Measurements from ENCODE around the gene TRPM5. TPM values are rescaled to one million over a fixed set of nuclear protein-coding genes. Genes with fewer than 3 reads are reported as not detected.
A peak's percentile ranks its signal among the peaks of the same experiment; 100 is the strongest.

Gene TRPM5
- total RNA-seq, 1 donor from 2014 or later = not detected

DNA sequence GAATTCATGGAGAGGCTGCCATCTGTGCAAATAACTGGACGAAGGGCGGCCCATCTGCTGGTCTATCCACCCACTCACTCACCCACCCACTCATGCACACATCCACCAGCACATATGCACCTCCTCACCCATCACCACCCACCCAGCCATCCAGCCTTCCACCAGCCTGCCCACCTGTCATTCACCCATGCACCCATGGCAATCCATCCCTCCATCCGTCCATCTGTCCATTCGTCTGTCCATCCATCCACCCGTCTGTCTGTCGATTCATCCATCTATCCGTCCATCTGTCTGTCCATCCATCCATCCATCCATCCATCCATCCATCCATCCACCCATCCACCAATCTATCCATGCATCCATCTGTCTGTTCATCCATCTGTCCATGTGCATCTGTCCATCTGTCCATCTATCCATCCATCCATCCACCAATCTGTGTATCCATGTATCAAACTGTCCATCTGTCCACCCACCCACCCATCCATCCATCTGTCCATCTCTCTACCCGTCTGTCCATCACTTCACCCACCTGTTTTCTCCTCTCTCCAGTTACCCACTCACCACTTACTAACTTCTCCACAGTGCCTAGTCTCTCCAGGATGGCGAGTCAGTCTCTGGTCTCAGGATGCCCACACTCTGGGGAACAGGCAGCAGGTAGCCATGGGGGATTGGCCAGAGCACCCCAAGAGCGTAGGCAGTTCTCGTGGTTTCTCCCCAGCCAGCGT lies 8.9 kb downstream of the TRPM5 start:
- no peak for DNase-seq

DNA sequence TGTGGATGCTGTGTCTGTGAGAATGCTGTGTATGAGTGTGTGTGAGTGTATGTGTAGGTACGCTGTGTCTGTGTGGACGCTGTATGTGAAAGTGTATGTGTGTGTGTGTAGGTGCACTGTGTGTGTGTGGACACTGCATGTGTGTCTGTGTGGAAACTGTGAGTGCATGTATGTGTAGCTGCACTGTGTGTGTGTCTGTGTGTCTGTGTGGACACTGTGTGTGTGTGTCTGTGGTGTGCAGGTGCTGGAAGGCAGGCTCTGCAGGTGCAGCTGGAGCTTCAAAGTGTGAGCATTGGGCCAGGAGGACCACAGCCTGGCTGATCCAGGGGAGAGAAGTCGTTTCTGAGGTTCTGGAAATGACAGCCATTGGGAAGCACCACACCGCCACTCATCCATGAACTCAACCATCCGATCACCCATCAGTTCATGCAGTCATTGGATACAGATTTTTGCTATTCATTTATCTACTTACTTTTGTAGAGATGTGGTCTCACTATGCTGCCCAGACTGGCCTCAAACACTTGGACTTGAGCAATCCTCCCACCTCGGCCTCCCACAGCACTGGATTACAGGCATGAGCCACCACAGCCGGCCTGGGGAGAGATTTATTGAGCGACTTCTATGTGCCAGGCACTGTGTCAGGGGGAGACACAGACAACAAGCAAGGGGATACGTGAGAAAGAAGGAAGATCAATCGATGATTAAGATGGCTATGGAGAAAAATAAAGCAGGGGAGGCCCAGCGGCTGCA lies 9.6 kb downstream of the TRPM5 start:
- DNase-seq = no peak

DNA sequence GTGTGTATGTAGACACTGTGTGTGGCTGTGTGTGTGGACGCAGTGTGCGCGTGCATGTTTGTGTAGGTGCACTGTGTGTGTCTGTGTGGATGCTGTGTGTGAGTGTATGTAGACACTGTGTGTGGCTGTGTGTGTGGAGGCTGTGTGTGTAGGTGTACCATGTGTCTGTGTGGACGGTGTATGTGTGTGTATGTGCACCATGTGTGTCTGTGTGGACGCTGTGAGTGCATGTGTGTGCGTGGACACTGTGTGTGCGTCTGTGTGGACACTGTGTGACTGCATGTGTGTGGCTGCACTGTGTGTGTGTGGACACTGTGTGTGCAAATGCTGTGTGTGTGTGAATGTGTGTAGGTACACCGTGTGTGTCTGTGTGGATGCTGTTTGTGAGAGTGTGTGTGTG lies 10.3 kb downstream of the TRPM5 start:
- DNase-seq = no peak

DNA sequence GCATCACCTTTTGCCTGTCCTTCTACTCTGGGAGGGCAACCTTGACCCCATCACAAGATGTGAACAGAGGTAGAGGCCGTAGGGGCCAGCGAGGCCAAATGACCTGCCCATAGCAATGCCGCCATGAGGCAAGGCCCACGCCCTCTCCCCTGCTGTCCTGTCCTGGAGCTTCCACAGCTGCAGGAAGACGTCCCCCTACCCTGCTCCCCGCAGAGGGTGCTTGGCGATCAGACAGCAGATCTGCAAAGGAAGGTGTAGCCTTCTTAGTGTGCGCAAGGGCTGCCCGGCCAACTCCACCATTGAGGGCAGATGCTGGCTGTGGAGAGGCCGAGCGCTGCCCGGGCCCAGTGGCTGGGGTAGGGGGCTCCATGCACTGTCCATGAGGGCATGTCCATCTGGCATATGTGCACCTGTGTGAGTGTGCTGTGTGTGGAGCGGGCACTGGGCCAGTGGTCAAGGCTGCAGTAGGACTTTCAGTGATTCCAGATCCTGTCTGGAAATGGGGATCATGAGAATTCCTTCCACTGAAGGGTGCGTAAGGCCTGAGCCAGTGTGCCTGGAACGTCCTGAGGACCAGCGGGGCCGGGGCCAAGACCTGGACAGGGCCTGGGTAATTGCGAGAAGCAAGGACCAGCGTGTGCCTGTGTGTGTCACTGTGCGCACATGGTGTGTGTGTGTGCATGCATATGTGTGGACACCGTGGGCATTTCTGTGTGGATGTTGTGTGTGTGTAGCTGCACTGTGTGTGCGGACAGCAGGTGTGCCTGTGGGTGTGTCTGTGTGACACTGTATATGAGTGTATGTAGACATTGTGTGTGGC lies 11.0 kb downstream of the TRPM5 start:
- DNase-seq = no peak

DNA sequence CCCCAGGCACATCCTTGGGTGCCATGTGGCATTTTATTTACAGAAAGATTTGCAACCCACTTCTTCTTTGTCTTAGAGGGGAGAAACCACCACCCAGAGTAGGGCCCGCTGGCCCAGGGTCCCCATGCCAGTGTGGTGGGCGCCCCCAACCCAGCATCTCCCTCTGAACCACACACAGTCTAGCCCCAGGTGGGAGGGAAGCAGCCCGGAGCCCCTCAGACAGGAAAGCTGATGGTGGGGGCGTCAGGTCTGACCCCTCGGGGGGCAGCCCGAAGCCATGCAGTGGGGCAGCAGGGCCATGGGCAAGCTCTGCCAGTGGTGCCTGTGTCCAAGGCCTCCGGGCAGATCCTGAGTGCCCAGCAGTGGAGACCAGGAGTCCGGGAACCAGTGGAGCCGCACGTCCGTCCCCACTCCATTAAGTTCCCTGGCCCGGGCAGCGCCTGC lies 11.7 kb downstream of the TRPM5 start:
- DNase-seq = no peak

GRCh38 chr11:2432171-2432621 lies 12.1 kb downstream of the TRPM5 start:
- no peak for DNase-seq

DNA sequence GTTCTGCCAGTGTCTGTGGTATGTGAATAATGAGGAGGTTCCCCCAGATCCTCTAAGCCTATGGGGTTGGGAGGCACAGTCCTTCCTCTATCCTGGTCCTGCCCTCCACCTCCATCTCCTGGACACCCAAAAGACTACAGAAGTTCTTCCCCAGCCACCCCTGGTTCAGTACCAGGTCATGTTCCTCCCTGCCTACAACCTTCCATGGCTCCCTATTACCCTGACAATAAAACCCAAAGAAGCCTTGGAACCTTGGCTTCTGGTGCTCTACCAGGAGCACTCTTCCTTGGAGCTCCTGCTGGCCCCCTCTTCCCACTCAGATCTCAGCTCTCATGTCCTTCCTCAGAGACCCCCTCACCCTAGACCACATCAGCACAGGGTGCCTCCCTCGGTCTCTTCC lies 12.9 kb downstream of the TRPM5 start:
- DNase-seq = no peak

DNA sequence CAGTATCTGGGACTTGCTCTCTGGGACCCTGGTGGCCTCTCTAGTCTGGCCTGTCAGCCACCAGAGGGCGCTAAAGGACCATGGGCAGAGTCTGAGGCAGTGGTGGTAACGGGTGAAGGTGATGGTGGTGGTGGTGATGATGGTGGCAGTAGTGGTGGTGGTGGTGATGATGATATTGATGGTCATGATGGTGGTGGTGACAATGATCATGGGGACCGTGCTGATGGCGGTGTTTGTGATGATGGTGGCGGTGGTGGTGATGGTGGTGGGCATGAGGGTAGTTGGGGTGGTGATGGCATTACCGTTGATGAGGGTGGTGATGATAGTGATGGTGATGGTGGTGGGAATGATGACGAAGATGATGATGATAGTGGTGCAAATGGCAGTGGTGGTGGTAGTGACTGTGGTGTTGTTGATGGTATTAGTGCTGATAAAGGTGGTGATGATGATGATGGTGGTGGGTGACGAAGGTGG lies 16.0 kb downstream of the TRPM5 start:
- DNase-seq = peak; percentile 76

GRCh38 chr11:2427721-2428321 lies 16.5 kb downstream of the TRPM5 start:
- no peak for DNase-seq

DNA sequence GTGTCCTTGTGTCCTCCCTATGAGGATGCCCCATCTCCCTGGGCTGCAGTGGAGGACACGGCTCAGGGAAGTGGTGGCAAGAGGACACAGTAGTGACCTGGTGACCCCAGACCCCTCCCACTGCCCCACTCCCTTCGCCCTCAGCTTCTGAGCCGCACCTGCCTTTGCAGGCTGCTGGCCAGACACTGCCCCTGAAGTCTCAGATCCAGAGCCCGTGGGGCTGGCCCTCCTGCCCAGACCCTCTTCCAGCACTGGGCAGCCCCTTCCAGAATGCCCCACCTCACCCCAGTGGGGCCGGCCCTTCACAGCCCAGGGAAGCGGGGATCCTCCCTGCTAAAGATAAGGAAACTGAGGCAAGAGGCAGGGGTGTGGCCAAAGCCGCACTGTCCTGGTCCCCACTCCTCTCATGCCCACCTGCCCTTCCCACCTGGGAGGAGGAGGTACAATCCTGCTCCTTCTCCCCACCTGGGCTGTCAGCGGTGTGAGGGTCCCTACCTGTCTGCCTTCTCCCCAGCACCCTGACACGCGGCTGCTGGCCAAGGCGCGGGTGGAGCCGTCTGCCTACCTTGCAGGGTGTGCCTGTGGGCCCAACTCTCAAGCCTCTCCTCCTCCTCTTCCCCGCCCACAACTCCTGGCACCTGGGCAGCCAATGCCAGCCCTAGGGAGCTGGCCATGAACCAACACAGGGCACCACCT lies 17.3 kb downstream of the TRPM5 start:
- no peak for DNase-seq

GRCh38 chr11:2426221-2426620 lies 18.1 kb downstream of the TRPM5 start:
- no peak for DNase-seq

DNA sequence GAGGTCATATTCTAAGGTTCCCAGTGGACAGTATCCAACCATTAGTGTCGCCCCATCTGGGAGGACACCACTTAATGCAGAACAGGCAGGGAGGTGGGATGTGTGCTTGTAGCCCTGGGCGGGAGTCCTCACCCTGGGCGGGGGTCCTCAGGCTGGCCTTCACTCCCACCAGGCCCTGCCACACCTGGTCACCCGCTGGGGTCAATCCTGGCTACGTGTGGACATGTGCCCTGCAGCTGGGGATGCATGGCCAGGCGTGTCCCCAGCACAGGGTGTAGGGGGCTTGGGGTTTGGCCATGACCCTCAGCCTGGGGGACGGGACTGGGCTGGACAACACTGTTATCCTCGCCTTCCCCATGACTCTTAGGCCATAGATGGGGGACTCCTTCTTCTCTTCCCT lies 18.8 kb downstream of the TRPM5 start:
- no peak for DNase-seq

GRCh38 chr11:2424811-2425495 lies 19.4 kb downstream of the TRPM5 start:
- no peak for DNase-seq

DNA sequence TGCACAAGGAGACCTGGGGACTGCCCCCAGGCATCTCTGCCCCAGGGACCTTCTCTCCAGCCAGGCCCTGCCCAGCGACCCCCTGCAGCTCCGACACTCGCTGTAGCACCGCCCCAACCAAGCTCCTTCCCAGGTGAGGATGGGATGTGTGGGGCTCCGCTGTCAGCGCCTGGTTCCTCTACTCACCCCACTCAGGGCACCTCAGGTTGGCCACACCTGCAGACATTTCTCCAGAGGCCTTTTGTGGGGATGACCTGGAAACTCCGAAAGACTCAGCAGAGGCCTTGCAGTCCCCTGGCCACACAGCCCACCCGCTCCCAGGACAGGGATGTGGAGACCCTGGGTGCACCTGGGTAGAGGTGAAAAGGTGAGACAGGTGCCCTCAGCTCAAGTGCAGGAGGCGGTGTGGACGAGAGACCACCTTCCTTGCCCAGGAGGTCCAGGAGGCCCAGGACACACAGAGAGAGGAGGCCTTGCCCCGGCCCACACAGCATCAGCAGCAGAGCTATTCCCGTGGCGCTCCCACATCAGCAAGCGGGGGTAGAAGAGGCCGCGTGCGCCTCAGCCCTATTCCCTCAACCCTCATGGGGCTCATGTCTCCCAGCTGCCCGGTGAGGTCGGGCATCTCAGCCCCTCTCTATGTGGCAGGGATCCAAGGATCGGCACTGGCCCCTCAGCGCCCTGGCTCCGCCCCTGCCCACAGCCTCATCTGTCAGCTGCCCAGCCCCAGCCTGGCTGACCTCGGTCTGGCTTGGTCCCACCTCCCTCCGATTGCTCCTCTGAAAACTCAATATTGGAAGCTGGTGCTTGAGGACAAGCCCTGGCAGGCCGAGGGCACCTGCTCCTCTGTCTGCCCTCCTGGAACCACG lies 20.9 kb downstream of the TRPM5 start:
- no peak for DNase-seq

GRCh38 chr11:2422461-2423156 lies 21.7 kb downstream of the TRPM5 start:
- no peak for DNase-seq

DNA sequence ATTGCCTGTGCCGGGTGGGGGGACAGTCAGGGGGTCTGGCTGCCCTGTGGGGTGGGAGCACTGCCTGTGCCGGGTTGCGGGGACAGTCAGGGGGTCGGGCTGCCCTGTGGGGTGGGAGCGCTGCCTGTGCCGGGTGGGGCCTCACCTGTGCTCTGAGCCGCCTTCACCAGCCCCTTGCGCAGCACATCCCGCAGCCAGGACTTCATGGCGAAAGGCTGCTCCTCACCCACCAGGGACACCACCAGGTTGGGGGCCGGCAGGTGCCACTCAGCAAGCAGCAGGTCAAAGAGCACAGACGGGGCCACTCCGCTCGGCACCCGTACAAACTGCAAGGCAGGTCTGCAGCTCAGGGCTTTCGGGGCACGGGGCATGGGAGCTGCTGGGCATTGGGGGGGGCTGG lies 22.3 kb downstream of the TRPM5 start:
- DNase-seq = no peak

DNA sequence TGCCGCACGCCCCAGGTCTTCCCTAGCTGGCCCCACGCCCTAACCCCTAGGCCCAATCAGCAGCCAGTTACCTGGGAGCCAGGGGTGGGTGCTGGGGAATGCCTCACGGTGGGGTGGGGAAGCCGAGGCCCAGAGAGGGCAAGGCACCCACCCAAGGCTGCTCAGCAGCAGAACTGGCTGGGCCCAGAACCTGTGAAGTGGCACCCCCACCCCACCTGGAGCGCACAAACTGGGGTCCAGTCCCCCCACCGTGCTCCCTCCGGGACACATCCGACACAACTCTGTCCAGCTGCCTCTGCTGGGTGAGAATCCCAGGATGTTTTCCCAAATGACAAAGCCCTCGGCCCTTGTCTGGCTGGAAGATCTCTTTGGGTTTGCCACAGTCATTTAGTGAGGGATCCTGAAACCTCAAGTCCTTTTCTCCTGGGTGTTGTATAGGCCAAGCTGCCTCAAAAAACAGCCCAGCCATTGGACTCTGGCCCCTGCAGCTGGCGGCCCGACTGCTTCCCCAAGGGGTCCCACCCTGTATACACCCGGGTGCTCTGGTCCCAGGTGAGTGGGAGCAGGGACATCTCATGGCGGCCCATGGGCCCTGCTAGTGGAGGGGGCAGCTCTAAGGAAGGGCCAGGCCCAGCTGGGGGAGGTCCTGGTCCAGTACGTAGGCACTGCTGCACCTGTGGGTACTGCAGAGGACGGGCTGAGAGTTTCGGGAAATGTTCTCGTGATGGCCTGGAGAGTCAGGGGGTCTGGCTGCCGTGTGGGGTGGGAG lies 22.9 kb downstream of the TRPM5 start:
- no peak for DNase-seq

DNA sequence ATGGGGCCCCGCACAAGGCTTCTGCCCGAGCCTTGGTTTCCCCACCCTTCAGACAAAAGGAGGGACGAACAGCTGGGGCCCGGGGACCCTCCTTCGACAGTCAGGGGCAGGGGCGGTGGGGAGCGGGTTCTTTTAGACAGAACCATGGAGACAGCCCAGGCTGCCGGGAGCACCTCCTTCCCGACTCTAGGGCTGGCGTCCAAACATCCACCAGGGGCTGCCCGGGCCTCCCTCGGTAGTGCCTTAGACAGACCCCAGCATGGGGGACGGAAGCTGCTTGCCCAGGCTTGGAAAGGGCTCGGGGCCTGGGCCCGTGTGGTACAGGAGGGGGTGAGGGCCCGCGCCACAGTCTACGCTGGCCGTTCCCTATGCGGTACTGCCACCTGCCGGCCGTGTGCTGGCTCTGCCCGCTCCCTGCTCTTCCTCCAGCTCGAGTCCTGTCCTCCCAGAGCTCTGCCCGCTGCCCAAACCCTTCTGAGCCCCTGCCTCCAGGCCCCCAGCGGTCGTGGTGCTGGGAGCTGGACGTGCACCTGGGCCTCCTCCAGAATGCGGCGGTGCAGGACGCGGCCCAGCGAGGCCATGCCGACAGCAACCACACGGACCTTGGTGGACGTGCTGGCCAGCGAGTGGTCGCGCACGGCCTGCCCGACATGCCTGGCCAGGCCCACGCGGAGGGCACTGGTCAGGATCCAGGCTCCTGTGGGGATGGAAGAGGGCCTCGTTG lies 23.6 kb downstream of the TRPM5 start:
- DNase-seq = peak; percentile 82

Data from dermis blood vessel endothelial cell (primary cell).